HG03378 (cell line): ENCODE measurements around the gene SORBS1.

Experiments
- ATAC-seq: cut with Tn5 transposase; IDR thresholded peaks from one replicate; pipeline ENCODE4 v1.9.1; 2021; ENCODE audit warnings: mild to moderate bottlenecking, moderate library complexity; ENCODE audit not compliant: unreplicated experiment

SORBS1 gene

DNA sequence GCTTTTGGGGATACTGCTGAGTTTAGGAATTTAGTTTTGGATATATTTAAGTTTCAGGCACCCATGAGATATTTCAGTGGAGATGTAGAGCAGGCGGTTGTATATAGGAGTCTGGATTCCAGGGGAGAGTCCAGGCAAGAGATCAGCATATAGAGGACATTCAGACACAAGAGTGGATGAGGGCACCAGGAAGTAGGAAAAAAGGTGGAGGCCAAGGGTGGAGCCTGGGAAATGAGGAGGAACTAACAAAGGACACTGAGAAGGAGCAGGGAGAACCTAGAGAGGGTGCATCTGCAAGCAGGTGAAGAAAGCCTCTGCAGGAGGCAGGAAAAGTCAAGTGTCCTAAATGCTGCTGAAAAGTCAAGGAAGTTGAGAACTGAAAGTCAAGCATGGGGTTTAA is 257.2 kb downstream of the SORBS1 start:
- no peak for ATAC-seq

DNA sequence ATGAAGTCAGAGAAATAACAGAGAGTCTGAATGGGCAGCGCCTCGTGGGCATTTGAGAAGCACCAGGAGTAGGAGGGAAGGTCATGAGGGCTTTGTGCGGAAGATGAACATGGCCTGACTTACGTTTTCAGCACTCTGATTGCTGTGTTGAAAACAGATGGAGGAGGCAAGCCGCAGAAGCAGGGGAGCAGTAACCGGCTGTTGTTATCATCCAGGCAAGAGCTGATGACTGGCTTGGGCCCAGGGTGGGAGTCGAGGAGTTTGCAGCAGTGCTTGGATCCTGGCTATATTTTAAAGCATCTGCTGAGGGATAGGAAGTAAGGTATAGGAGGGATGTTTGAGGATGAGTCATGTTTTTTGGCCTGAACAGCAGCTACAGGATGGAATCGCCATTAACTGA is 257.6 kb downstream of the SORBS1 start:
- no peak for ATAC-seq

DNA sequence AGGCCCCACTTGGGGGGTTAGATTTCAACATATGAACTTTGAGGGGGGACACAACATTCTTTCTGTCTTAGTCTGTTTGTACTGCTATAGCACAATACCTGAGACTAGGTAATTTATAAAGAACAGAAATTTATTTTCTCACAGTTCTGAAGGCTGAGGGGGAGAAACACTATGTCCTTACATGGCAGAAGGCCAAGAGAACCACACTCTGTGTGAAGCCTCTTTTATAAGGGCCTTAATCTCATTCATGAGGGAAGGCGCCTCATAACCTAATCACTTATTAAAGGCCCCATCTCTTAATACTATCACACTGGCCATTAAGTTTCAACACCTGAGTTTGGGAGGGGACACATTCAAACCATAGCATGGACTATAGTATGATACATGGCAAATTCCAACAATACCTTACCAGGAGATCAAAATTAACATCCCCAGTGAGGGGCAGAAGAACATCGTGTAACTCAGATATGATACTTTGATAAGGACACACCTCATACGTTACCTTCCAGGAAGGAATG is 261.1 kb downstream of the SORBS1 start:
- ATAC-seq, result no peak

DNA sequence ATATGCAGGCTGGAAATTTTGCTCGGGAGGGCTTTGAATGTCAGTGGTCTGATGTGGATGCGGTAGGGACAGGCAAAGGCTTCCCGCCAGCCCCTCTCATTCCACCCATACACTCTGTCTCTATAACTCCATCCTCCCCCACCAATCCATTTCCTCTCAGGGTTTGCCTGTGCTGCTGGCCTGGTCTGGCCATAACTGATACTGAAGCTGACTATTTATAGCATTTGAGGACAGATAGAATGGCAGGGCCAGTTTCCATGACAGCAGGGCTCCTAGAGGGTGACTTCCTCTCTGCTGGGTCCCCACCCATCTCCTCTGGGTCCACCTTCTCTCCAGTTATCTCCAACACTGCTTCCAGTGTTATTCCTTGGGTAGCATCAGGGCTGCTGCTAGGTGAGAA is 263.8 kb downstream of the SORBS1 start:
- peak; percentile 45 for ATAC-seq

DNA sequence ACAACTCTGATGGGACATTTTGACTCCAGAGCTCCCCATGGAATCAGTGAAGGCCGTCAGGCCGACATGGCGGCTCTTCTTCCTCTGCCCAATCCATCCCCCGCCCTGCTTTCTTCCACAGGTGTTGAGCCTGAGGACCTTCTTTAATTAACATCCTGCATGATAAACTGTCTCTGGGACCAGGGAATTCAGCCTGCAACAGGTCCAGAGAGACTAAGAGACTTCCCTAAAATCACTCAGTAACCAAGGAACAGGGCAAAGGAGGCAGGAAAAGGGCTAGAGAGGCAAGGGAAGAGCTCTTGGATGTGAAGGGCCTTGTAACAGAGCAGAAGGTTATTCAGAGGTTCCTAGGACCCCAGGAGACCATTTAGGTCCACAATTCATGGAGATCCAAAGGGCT is 264.4 kb downstream of the SORBS1 start:
- ATAC-seq, result no peak

DNA sequence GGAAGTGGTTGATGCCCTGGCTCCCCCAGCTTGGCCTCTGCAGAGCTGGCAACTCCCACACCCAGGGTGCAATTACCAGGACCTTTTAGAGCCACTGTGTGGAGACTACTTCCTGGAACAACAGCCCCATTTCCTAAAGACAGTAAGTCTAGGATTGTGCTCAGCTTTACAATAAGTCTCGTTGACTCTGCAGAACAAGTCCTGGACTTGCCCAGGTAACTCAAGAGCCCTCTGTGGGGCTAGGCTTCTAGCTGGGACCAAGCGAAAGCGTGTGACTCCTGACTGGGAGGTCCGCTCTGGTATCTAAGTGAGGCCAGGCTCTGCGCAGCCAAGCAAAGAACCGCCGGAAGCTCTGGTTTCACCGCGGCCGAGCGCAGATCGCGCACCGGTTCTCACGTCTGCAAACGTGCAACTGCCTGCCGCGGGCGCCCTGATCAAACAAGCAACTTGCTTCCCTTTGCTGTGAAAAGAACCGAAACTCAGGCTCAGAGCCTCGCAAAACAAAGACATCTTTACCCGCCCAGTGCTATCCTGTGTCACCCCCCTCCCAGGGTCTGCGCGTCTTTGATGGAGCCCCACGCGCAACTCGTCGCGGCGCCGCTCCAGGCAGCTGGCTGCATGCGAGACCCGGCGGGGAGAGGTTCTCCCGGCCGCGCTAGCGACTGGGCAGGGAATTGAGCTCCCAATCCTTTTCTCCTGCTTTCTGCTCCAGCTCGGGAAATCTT is 266.0 kb downstream of the SORBS1 start:
- ATAC-seq, result peak; percentile 85

DNA sequence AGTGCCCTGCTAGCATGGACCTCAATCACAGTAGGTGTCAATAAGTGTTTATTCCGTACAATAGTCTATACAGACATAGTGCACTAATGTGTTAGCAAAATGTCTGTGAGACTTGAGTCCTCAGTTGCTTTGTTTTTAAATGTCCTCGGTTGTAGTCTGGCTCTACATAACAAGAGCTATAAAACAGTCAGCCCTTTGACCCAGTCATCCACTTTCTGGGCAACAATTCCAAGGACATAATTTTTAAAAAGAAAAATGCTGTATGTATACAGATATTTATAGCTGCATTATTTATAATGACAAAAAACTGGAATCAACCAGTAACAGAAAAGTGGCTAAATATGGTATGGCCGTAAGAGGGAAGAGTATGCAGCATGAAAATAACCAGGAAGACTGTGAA is 267.5 kb downstream of the SORBS1 start:
- no peak for ATAC-seq

DNA sequence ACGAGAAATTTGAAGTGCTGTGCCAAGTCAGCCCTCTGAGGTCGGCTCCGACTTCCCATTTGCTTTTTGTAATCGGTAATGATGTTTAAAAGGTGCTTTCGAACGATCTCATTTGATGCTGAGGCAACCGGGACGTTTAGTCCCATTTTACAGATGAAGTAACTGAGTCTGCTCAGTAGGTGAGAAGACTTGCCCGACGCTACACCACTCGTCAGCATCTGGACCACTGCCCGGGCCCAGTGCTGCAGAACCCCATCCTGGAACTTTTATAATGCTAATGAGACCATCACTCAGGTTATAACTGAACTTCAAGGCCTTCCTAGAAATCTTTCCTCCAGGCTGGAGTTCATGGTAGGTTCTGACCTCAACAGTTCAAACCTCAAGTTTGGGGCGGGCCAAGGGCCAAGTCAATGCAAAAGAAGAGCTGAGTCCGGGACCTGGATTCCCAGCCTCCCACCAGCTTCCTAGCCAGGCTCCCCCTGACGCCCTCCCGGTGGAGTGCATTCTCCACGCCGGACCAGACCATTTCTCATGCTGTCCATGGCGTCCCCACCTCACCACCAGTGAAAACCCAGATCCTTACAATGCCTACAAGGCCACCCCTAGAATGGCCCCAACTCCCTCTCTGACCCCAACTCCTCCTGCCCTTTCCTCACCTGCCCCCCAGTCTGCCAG is 269.7 kb downstream of the SORBS1 start:
- ATAC-seq, result no peak

DNA sequence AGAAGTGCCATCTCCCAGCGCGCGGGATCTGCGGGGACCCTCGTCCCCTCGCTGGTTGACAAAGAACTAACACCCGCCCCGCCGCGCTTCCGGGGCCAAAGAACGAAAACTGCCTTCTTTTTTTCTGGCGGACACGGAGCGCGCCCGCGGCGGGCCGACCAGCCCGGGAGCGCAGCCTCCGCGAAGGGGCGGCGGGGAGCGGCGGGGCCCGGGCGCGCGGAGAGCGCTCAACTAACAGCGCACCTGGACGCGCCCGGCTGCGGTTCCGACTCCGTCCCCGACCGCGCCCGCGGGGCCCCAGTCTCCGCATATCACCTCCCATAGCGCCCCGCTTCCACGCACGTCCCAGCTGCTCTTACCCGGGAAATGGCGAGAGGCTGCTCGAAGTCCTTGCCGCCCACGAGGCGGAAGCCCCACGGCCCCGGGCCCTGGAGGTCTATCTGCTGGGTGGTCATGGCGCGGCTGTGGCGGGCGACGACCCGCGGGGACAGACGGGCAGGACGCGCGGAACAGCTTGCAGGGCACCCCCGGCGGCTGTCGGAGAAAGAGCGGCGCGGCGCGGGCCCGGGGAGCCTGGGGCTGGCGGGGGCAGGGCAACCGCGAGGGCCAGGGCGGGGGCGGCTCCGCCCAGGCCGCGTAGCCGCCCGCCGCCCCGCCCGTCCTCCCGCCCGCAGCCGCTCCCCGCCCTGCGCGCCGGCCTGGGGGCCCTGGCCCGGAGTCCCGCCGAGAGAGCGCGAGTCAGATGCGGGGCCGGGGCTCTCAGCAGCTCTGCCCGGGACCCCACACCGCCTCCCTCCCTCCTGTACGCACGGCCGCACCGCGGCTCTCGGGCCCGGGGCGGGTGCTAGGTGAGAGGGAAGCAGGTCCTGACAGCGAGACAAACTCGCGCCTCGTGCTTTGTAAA is 270.5 kb downstream of the SORBS1 start, which contains the start of gene PDLIM1:
Gene PDLIM1, minus strand, starts transcription at position 543 of the 904 bp plus-strand sequence. Its CDS starts 88 bp downstream, at position 455.
- no peak for ATAC-seq

DNA sequence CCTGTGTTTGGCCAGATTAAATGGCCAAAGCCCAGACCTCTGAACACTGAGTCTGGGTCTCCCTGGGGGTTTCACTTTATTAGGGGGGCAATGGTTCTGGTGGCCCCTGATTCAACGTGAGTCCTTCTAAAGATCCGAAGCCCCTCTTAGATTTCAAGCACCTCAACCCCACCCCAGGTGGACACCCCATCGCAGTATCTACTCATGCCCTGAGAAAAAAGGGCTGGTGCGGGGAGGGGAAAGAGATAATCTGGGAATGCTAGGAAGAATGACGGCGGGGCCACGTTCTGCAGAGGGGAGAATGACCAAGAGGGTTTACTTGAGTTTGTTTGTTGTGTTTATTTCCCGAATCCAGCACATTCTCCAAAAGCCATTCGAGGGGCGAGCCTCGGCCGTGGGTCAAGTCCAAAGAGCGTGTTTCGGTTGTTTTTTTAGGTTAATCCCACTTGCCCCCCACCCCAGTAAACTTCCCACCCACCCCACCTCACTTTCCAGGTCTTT is 271.2 kb downstream of the SORBS1 start:
- ATAC-seq, result no peak

DNA sequence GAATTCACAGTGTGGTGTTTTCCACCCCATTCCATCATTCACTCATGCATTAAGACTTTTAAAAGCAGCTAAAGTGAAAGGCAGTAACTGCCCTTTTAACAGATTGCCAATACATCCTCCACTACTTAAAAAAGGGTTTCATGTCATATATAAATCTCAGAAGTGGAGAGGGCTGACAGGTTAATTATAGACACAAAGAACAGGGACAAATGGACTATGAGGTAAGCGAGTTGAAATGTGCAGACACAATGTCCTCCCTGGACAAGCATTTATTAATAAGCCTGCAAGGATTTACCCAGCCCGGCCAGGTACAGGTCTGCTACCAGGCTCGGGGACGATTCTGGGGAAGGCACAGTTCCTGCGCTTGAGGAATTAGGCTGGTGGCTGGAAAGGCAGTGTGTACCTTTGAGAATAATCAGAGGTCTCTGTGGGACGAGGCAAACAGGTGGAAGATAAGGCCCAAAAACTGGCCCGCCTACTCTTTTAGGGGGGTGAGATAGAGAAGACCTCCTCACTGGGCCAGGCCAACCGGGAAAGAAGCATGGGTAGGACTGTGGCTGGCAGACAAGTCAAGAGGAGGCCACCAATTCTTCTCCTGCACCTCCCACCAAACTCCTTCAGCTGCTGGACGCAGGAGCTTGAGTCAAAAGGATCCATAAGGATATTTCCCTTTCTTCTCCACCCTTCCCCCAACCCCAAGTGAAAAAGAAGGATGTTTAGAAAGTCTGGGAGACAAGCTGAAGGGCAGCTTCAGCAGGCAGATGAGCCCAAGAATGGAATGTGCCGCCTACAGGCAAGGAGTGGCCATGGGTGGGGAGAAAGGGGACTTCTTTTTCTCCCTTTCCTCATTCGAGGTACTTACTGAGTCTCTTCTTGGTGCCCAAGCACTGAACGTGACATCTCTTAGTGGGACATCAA is 271.9 kb downstream of the SORBS1 start:
- no peak for ATAC-seq

DNA sequence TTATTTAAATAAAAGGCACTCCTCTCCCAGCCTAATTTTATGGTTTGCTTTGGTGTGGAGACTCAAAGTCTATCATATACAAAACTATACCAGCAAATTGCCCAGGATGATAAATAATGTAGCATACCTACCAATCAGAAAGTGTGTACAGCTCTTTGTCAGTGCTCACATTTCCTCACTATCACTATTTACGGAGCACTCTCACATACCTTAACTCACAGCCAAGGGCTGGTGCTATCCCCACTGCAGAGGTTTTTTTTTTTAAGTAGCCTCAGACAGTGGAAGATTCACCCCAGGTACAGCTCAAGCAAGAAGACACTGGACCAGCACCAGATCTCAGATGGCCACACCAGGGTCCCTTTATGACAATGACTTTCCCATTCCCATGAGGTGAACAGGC is 272.9 kb downstream of the SORBS1 start:
- no peak for ATAC-seq

DNA sequence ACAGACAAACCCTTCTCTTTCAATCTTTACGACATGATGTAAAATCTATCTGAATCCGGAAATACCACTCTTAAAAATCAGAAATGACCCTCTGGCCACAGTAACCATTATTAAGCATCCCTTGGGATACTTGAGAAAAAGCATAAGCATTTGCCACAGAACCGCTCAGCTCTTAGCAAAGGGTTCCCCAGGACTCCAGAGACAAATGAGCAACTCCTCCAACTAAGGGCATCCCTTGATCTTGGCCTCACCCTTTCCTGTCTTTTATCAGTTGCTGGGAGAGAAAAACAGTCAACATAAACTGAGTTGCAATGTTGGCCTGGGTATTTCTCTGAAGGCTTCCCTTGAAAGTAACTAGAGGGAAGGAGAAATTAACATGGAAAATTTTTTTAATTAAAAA is 273.9 kb downstream of the SORBS1 start:
- ATAC-seq, result no peak

DNA sequence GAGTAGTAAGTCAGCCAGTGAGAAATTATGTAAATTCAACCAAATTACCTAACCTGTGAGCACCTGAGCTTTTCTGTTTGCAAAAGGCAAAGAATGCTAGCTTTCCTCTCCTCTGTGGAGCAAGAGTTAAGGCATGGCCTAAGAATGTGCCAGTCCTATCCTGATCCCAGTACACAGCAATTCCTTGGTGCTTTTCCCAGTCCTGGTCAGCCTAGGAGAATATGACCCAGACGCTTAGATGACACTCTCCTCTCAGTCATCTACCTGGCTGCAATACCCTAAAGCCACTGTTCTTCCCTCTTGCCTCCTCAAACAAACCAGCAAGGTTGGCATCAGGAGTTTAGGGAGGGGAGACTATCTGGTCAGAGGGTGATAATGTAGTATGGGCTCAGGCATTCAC is 274.5 kb downstream of the SORBS1 start:
- ATAC-seq, result no peak

DNA sequence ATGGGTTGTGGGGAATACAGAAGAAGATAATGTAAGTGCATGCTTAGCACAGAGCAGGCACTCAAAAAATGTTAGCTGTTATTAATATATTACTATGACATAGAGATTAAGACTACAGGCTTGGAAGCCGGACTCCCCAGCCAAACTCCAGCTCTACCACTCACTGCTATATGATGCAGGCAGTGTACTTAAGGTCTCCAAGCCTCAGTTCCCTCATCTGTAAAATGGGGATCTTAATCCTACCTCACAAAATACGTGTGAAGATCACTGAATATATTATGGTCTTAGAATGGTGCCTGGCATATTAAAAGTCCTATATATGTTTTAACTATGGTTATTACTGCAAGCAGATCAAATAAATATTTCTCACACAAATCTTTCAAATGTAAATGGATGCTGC is 275.6 kb downstream of the SORBS1 start:
- ATAC-seq, result no peak

DNA sequence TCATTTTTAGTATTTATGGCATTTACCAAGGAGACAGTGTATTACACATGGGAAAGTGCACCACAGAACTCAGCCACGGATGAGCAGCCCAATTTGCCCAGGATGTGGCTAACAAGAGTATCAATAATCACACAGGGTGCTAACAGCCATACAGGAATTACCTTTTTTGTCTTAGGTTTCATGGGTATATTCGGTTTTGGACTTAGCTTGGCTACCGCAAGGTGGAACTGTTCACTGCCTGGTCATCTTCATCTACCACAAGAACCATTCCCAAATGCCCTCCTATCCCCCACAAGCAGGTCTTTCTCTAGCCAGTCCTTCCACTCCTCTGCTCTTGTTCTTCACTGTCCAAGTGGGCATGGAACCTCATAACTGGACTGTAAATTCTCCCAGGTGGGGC is 276.4 kb downstream of the SORBS1 start:
- no peak for ATAC-seq

DNA sequence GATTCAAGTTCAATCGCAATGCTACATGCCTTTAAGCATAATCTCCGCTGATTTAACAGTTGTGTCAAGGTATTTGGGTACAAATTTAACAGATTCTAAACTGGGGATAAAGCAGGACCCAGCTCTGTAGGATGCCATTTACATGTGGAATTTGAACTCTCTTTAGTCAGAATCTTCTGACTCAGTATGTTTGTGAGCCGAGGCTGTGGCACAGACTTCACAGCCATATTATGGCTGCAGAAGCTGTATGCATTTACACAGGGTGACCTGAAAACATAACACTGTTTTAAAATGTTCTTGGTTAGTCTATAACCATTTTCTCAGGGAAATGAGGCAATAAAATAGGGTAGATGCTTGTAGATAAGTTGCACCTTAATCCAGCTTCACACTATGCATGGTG is 279.1 kb downstream of the SORBS1 start:
- no peak for ATAC-seq

DNA sequence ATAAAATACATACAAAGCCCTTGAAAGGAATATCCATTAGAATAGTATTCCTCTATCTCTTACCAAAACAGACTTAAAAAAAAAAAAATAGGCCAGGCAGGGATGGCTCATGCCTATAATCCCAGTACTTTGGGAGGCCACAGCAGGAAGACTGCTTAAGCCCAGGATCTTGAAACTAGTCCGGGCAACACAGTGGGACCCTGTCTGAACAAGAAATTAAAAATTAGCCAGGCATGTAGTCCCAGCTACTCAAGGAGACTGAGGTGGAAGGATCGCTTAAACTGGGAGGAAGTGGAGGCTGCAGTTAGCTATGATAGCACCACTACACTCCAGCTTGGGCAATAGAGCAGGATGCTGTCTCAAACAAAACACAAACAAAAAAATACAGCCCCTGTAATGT is 280.0 kb downstream of the SORBS1 start:
- ATAC-seq, result no peak

DNA sequence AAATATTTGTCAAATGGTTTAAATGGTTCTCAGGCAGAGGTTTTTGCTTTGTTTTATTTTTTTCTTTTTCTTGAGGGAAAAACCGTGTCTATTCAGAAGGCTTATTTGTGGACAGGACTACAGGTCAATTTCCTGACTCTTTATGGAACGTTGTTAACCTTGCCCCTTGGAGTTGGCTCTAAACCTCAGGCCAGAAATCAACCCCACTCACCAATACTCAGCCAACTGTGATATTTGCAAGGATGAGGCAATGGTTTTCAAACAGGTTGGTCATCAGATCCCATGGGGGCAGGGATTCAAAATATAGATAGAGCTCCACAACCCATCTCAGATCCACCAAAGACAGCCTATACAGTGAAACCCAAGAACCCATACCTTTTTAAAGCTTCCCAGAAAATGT is 280.5 kb downstream of the SORBS1 start:
- ATAC-seq, result no peak
